HG02885 (cell line): ENCODE results near the gene NINJ1.

Experiments
- ATAC-seq: cut with Tn5 transposase; IDR thresholded peaks from one replicate; pipeline ENCODE4 v1.9.1; 2021; ENCODE audit warnings: mild to moderate bottlenecking; ENCODE audit not compliant: unreplicated experiment, poor library complexity

NINJ1 gene

DNA sequence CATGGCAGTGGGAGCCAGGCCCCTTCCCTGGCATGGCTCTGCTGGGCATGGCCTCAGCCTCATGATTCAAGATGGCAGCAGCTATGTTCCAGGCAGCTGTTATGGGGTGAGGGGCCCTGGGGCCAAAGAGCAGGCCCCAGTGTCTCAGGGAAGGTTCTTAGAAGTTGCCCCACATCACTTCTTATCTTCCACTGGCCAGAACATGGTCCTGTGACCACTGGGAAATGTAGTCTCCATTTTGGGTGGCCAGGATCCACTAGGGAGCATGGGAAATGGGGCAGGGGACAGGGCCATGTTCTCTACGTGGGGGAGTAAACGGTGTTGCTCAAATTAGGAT is 57.3 kb downstream of the NINJ1 start:
- ATAC-seq, result no peak

DNA sequence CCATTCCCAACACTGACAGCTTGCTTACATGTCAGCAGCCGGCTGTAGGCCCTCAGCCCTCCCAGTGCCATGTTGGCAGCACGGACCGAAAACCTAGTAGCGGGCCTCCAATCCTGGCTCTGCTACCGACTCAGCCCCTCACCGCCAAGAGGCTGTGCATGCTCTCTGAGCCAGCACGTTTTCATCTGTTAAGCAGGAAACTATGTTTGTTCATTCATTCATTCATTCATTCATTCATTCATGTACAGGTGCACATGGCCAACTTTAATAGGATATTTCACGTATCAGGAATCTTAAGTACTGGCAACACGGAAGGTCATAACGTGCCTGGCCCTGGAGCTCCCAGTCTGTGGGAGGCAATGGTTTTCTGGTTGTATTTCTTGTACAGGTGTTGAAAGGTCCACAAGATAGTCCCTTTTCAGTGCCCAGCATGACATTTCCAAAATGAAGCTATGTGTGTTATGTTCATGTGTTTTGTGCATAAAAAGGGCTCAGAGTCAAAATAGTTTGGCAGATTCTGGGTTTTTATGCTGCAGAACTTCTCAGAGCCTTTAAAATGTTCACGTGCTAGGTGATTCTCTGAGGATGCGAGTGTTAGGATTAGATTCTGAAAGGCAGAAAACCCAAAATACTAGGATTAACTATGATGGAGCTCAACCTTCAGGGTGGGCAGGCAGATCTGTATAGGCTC is 57.8 kb downstream of the NINJ1 start:
- ATAC-seq, result no peak

GRCh38 chr9:93072383-93072795 is 61.7 kb downstream of the NINJ1 start:
- ATAC-seq, result no peak
